Lung (tissue), 12 donors: ENCODE results near the gene CES3. TPM values are rescaled to one million over a fixed set of nuclear protein-coding genes. Genes with fewer than 3 reads are reported as not detected.

Experiments used
- ATAC-seq: fragments of 200-7000 bp; cut with Tn5 transposase; one replicate; pipeline ENCODE4 v1.9.1; 2020; ENCODE audit warnings: moderate number of reproducible peaks; ENCODE audit not compliant: insufficient read depth, low FRiP score
- DNase-seq, 3 donors: peaks; one replicate each; pipeline ENCODE4 v3.0.0-alpha.2; 2013 to 2017
- H3K27ac ChIP-seq, 2 donors: one replicate each; pipeline ENCODE4 v1.5.1; 2013; ENCODE audit warnings: mild to moderate bottlenecking in 2 of 2, moderate library complexity in 2 of 2, control low read depth in 1 of 2, inconsistent platforms in 1 of 2, low read depth in 1 of 2, low read length in 1 of 2
- H3K27me3 ChIP-seq, 3 donors: one replicate each; pipeline ENCODE4 v1.5.1; 2013; ENCODE audit warnings: low read length in 2 of 3; ENCODE audit not compliant: control insufficient read depth in 3 of 3, insufficient read depth in 3 of 3
- H3K36me3 ChIP-seq, 4 donors: one replicate each; pipeline ENCODE4 v1.5.1; 2013; ENCODE audit warnings: low read length in 4 of 4, mild to moderate bottlenecking in 1 of 4, moderate library complexity in 1 of 4; ENCODE audit not compliant: control insufficient read depth in 4 of 4, insufficient read depth in 4 of 4
- H3K4me1 ChIP-seq, 5 donors: one replicate each; pipeline ENCODE4 v1.5.1; 2013; ENCODE audit warnings: low read length in 5 of 5, mild to moderate bottlenecking in 2 of 5, moderate library complexity in 1 of 5; ENCODE audit not compliant: control insufficient read depth in 5 of 5, insufficient read depth in 5 of 5
- H3K4me3 ChIP-seq: one replicate; pipeline ENCODE4 v1.5.1; 2013; ENCODE audit warnings: mild to moderate bottlenecking, control low read depth, moderate library complexity
- H3K9ac ChIP-seq, 2 donors: one replicate each; pipeline ENCODE4 v1.5.1; 2013; ENCODE audit warnings: low read length in 2 of 2, control low read depth in 1 of 2; ENCODE audit not compliant: insufficient read depth in 1 of 2
- H3K9me3 ChIP-seq, 4 donors: one replicate each; pipeline ENCODE4 v1.5.1; 2013; ENCODE audit warnings: low read length in 3 of 4, mild to moderate bottlenecking in 1 of 4, moderate library complexity in 1 of 4; ENCODE audit not compliant: control insufficient read depth in 4 of 4, insufficient read depth in 3 of 4
- CTCF ChIP-seq: IDR thresholded peaks from 2 replicates; pipeline ENCODE4 v1.5.1; 2012; ENCODE audit warnings: mild to moderate bottlenecking; ENCODE audit errors: control extremely low read depth, extremely low read depth
- WGBS, 2 donors: extraction: QIAGEN DNeasy Blood & Tissue Kit; methylation state at CpG; one replicate each; pipeline ENCODE4 v1.1.7; 2013; 5-methylcytosine and 5-hydroxymethylcytosine counted together
- polyA plus RNA-seq, 2 donors: library from polyadenylated mRNA; stranded (reverse); fragments of 200-250 nt; gene quantifications; one replicate each; pipeline ENCODE4 v1.2.1, GENCODE V29; 2013
- total RNA-seq, 2 donors: library from RNA; depleted of rRNA in 1 of 2; stranded (reverse); fragments of >200 nt in 1 of 2; gene quantifications; one replicate each; pipeline ENCODE4 v1.2.1, GENCODE V29; 2014 to 2021
- donor health status: control.
- donor health status: control.
- donor health status: Bipolar disorder and iron deficiency.
- donor health status: healthy.
- donor health status: DM: yes; HTN: yes; CAD: no.

CES3 gene
- total and polyA plus RNA-seq, 4 donors: 0.57 to 2.6 (median 0.91) TPM

- H3K36me3 ChIP-seq: peaks cover 0 to 6% (median 1%) of the 10 kb centered on the region in 4 donors
- H3K9me3 ChIP-seq: no peaks in the 10 kb centered on the region
- H3K4me1 ChIP-seq: peaks cover 0 to 18% (median 0%) of the 10 kb centered on the region in 5 donors
- TF ChIP-seq CTCF: no peak
- H3K27ac ChIP-seq: peak overlapping the region; percentile 88 to 90
- H3K9ac ChIP-seq: no peak overlapping the region
- no peak overlapping the region for H3K4me3 ChIP-seq
- ATAC-seq (peak; percentile 32), DNase-seq (peak; percentile 56 to 71 (median 70))
- peaks cover 0 to 18% (median 18%) of the 10 kb centered on the region in 3 donors for H3K27me3 ChIP-seq
- 23 to 28% methylated on average over 3 of the region's 3 CpGs for WGBS, 2 donors
Observed at GRCh38 chr16:66926961-66927436, 34.1 kb upstream of the CES3 start.

- Histone ChIP-seq H3K4me1 (peaks cover 0 to 22% (median under 1%) of the 10 kb centered on the region in 5 donors), H3K4me3 (no peak overlapping the region), H3K27ac (peak overlapping the region; percentile 88 to 90), H3K9me3 (no peaks in the 10 kb centered on the region), H3K36me3 (peaks cover 0 to 11% (median 3%) of the 10 kb centered on the region in 4 donors), H3K9ac (no peak overlapping the region), H3K27me3 (peaks cover 0 to 18% (median 18%) of the 10 kb centered on the region in 3 donors)
- 92 to 93% methylated on average over 8 of the region's 8 CpGs for WGBS, 2 donors
- TF ChIP-seq CTCF: no peak
- DNase-seq (no peak), ATAC-seq (no peak)
Observed at GRCh38 chr16:66927918-66928649, 33.0 kb upstream of the CES3 start.

- H3K9ac ChIP-seq: no peak overlapping the region
- no peak for ATAC-seq
- WGBS, 2 donors: 81 to 86% methylated on average over 10 of the region's 10 CpGs
- H3K27me3 ChIP-seq: peaks cover 0 to 14% (median 13%) of the 10 kb centered on the region in 3 donors
- H3K27ac ChIP-seq: peak overlapping the region; percentile 58 to 90
- peaks cover 0 to 27% (median 7%) of the 10 kb centered on the region in 5 donors for H3K4me1 ChIP-seq
- DNase-seq: peak in 2 of 3 donors; percentile 32 to 42
- H3K36me3 ChIP-seq: peaks cover 0 to 11% (median 3%) of the 10 kb centered on the region in 4 donors
- no peak for TF ChIP-seq CTCF
- H3K4me3 ChIP-seq: no peak overlapping the region
- no peaks in the 10 kb centered on the region for H3K9me3 ChIP-seq
Observed at GRCh38 chr16:66928702-66929388, 32.2 kb upstream of the CES3 start.
